Progenitor cell of endocrine pancreas (in vitro differentiated cells): ENCODE data around the gene EGFR. TPM values are rescaled to one million over a fixed set of nuclear protein-coding genes. Genes with fewer than 3 reads are reported as not detected.

Experiments
- DNase-seq: peaks from one replicate; pipeline ENCODE4 v3.0.0; 2021; ENCODE audit warnings: low spot score; ENCODE audit not compliant: unreplicated experiment
- H3K27ac Mint-ChIP-seq: 2 replicates; pipeline ENCODE4 v1.8.0; 2021; ENCODE audit warnings: mild to moderate bottlenecking, moderate library complexity, mixed read lengths
- H3K27me3 Mint-ChIP-seq: 2 replicates; pipeline ENCODE4 v1.8.0; 2021; ENCODE audit warnings: mixed read lengths
- H3K36me3 Mint-ChIP-seq: 2 replicates; pipeline ENCODE4 v1.8.0; 2022; ENCODE audit warnings: mixed read lengths; ENCODE audit not compliant: insufficient read depth
- H3K4me1 Mint-ChIP-seq: 2 replicates; pipeline ENCODE4 v1.8.0; 2021; ENCODE audit warnings: low read depth, mixed read lengths
- H3K4me3 Mint-ChIP-seq: 2 replicates; pipeline ENCODE4 v1.8.0; 2021; ENCODE audit warnings: low read depth, mild to moderate bottlenecking, moderate library complexity, mixed read lengths
- H3K9me3 Mint-ChIP-seq: 2 replicates; pipeline ENCODE4 v1.8.0; 2021; ENCODE audit warnings: low read depth, mixed read lengths
- total RNA-seq: library from RNA; stranded (reverse); gene quantifications from 2 replicates; pipeline ENCODE4 v1.2.1, GENCODE V29; 2021
- TF ChIP-seq, protein P1 (sequence below): fragments of 200-600 bp; sonication (generic); IDR thresholded peaks from one replicate; pipeline ENCODE4 v1.5.0; 2021; ENCODE audit warnings: antibody characterized with exemption, mild to moderate bottlenecking; ENCODE audit not compliant: unreplicated experiment

Gene EGFR
- total RNA-seq, 1 donor from 2014 or later = 43.8 TPM

DNA sequence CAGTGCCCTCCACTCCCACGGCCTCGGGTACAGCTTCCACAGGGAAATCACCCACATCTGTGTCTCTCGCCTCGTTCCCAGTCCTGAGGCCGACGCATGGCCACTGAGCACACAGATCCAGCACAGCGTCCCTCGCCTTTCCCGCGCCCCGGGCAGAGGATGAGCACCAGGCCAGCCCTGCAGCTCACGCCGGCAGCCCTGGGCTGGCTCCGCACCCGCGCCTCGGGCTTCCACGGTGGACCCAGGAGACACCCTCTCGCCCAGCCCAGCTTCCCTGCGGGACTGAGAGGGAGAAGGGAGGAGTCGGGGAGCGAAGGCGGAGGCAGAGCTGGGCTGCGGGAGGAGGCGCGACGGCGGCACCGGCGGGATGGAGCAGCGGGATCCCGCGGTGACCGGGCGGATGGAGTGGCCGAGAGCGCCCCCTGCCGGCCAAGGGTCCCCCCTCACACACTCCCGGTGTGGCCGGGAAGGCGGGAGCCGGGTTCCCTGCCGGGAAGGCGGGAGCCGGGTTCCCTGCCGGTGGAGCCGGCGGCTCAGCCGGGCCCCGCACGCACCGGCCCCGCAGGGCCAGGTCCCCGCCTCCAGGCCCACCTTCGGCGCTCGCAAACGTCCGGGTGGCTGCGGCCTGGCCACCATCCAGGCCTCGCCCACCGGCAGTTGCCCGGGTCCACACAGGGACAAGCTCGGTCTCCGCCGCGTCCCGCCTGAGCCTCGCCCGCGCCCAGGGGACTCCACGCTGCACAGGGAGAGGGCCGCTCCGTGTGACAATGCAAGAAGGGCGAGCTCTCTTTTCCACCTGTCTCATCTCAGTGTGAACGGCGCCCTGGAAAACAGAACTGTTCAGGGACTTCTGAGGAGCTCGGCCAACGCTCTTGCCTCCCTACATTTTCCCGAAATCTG is 236.0 kb downstream of the EGFR start:
- Mint-ChIP-seq H3K9me3 (peaks cover 4% of the 10 kb centered on the region), H3K4me3 (peak overlapping the region; percentile 79), H3K27ac (peak overlapping the region; percentile 91), H3K4me1 (peaks cover 4% of the 10 kb centered on the region), H3K27me3 (peaks cover 50% of the 10 kb centered on the region), H3K36me3 (no peaks in the 10 kb centered on the region)
- TF ChIP-seq, protein P1, sequence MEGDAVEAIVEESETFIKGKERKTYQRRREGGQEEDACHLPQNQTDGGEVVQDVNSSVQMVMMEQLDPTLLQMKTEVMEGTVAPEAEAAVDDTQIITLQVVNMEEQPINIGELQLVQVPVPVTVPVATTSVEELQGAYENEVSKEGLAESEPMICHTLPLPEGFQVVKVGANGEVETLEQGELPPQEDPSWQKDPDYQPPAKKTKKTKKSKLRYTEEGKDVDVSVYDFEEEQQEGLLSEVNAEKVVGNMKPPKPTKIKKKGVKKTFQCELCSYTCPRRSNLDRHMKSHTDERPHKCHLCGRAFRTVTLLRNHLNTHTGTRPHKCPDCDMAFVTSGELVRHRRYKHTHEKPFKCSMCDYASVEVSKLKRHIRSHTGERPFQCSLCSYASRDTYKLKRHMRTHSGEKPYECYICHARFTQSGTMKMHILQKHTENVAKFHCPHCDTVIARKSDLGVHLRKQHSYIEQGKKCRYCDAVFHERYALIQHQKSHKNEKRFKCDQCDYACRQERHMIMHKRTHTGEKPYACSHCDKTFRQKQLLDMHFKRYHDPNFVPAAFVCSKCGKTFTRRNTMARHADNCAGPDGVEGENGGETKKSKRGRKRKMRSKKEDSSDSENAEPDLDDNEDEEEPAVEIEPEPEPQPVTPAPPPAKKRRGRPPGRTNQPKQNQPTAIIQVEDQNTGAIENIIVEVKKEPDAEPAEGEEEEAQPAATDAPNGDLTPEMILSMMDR = peak; percentile 95
- DNase-seq = peak; percentile 89

- peak overlapping the region; percentile 94 for H3K27ac Mint-ChIP-seq
- peaks cover 4% of the 10 kb centered on the region for H3K4me1 Mint-ChIP-seq
- peak; percentile 75 for DNase-seq
- peak overlapping the region; percentile 79 for H3K4me3 Mint-ChIP-seq
- H3K36me3 Mint-ChIP-seq = no peaks in the 10 kb centered on the region
- H3K9me3 Mint-ChIP-seq = no peaks in the 10 kb centered on the region
- peaks cover 45% of the 10 kb centered on the region for H3K27me3 Mint-ChIP-seq
- TF ChIP-seq, protein P1 = peak; percentile 83
Measured at GRCh38 chr7:55255496-55256445, 237.0 kb downstream of the EGFR start.

GRCh38 chr7:55258631-55259030 is 239.8 kb downstream of the EGFR start:
- Mint-ChIP-seq H3K4me1 (peaks cover 10% of the 10 kb centered on the region), H3K27me3 (peaks cover 24% of the 10 kb centered on the region), H3K4me3 (no peak overlapping the region), H3K27ac (no peak overlapping the region), H3K36me3 (no peaks in the 10 kb centered on the region), H3K9me3 (no peaks in the 10 kb centered on the region)
- DNase-seq = no peak
- TF ChIP-seq, protein P1 = no peak

DNA sequence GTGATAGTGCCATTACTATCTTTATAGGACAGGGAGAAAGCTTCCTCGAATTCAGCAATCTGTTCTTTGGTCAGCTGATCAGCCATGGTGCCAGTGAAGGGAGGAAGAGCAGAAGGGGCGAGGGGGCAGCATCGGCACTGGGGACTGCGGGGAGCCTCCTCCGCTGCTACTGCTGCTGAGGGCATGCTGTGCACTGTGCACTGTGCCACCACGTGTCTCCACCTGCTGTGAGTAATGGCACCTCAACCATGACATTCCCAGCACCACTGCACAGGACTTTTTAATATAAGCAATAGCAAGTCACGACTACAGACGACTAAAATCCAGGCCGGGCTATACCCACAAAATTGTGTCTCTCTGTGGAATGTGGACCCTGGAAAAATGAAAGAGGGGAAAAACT is 241.4 kb downstream of the EGFR start:
- Mint-ChIP-seq H3K36me3 (no peaks in the 10 kb centered on the region), H3K27ac (no peak overlapping the region), H3K9me3 (no peaks in the 10 kb centered on the region), H3K4me3 (no peak overlapping the region), H3K4me1 (peaks cover 7% of the 10 kb centered on the region), H3K27me3 (peaks cover 14% of the 10 kb centered on the region)
- TF ChIP-seq, protein P1 = no peak
- DNase-seq = no peak
